Thoracic aorta (tissue), 2 donors: ENCODE measurements around the gene PCIF1. TPM values are rescaled to one million over a fixed set of nuclear protein-coding genes. Genes with fewer than 3 reads are reported as not detected.
"Not testable (repeated sequence)": the region's sequence is repeated elsewhere in the genome, so short reads cannot be mapped to it uniquely, and the experiment has no call there.

Experiments used
- ATAC-seq: fragments of 150-250 bp; one replicate; pipeline ENCODE4 v1.8.0; 2017; ENCODE audit warnings: low read depth; ENCODE audit not compliant: insufficient number of reproducible peaks, low FRiP score
- DNase-seq: peaks from one replicate; pipeline ENCODE4 v3.0.0-alpha.2; 2020; ENCODE audit warnings: low spot score
- H3K27ac ChIP-seq, 2 donors: fragments of 200-600 bp; sonication (generic); 1 replicate in 1 of 2; 2 replicates in 1 of 2; pipeline ENCODE4 v1.5.1; 2016; ENCODE audit warnings: mild to moderate bottlenecking in 2 of 2, moderate library complexity in 2 of 2
- H3K27me3 ChIP-seq: fragments of 200-600 bp; sonication (generic); replicated peaks from 2 replicates; pipeline ENCODE4 v1.6.0; 2016; ENCODE audit warnings: mild to moderate bottlenecking; ENCODE audit not compliant: insufficient read depth
- H3K36me3 ChIP-seq: fragments of 200-600 bp; sonication (generic); one replicate; pipeline ENCODE4 v1.5.1; 2016
- H3K4me1 ChIP-seq, 2 donors: fragments of 200-600 bp; sonication (generic); 1 replicate in 1 of 2; 2 replicates in 1 of 2; pipeline versions ENCODE4 v1.5.1 to v1.6.0; 2016; ENCODE audit warnings: low read depth in 2 of 2, mild to moderate bottlenecking in 1 of 2; ENCODE audit not compliant: control insufficient read depth in 1 of 2
- H3K4me3 ChIP-seq: fragments of 200-600 bp; sonication (generic); 2 replicates; pipeline ENCODE4 v1.5.1; 2016; ENCODE audit warnings: mild to moderate bottlenecking
- H3K9me3 ChIP-seq: fragments of 200-600 bp; sonication (generic); 2 replicates; pipeline ENCODE4 v1.5.1; 2016
- CTCF ChIP-seq: fragments of 200-600 bp; sonication (generic); IDR thresholded peaks from one replicate; pipeline ENCODE4 v1.5.1; 2019; ENCODE audit warnings: antibody characterized with exemption
- total RNA-seq, 2 donors: library from RNA; depleted of rRNA; stranded (reverse); fragments of >200 nt; gene quantifications; one replicate each; pipeline versions ENCODE4 v1.1.0 to v1.2.3, GENCODE V29; 2016

Gene PCIF1
- total RNA-seq, 2 donors from 2014 or later: 22.6 to 34.7 TPM

- no peak for TF ChIP-seq CTCF
Measured at GRCh38 chr20:45927071-45927878, 7.2 kb upstream of the PCIF1 start.

GRCh38 chr20:45931680-45932079, 2.8 kb upstream of the PCIF1 start:
- ATAC-seq, H3K27me3 ChIP-seq, H3K4me3 ChIP-seq, DNase-seq, H3K36me3 ChIP-seq, H3K27ac ChIP-seq, H3K9me3 ChIP-seq: not testable (repeated sequence)
- H3K4me1 ChIP-seq: peaks cover 9 to 20% of the 10 kb centered on the region in 2 donors

More at GRCh38 chr20:45927071-45927878, 7.2 kb upstream of the PCIF1 start:
- no peaks in the 10 kb centered on the region for H3K9me3 ChIP-seq
- DNase-seq (no peak), ATAC-seq (no peak)
- H3K27ac ChIP-seq: no peak overlapping the region
- no peak overlapping the region for H3K4me3 ChIP-seq
- peaks cover 6 to 15% of the 10 kb centered on the region in 2 donors for H3K4me1 ChIP-seq
- H3K27me3 ChIP-seq: no peaks in the 10 kb centered on the region
- no peaks in the 10 kb centered on the region for H3K36me3 ChIP-seq

GRCh38 chr20:45933266-45934045, 1.0 kb upstream of the PCIF1 start:
- TF ChIP-seq CTCF: no peak
- Histone ChIP-seq H3K4me1 (peaks cover 11 to 27% of the 10 kb centered on the region in 2 donors), H3K36me3 (peaks cover 13% of the 10 kb centered on the region), H3K27me3 (no peaks in the 10 kb centered on the region), H3K9me3 (no peaks in the 10 kb centered on the region), H3K4me3 (peak overlapping the region; percentile 97), H3K27ac (peak overlapping the region; percentile 99 to 100)
- DNase-seq (no peak), ATAC-seq (no peak)

GRCh38 chr20:45934046-45934585, 367 bp upstream of the PCIF1 start:
- TF ChIP-seq CTCF: no peak
- peaks cover 11 to 27% of the 10 kb centered on the region in 2 donors for H3K4me1 ChIP-seq
- peaks cover 20% of the 10 kb centered on the region for H3K36me3 ChIP-seq
- no peaks in the 10 kb centered on the region for H3K27me3 ChIP-seq
- ATAC-seq: no peak
- no peak for DNase-seq
- H3K27ac ChIP-seq: peak overlapping the region; percentile 99 to 100
- H3K4me3 ChIP-seq: peak overlapping the region; percentile 97
- H3K9me3 ChIP-seq: no peaks in the 10 kb centered on the region

GRCh38 chr20:45935416-45936046, 1.0 kb downstream of the PCIF1 start:
- no peak for TF ChIP-seq CTCF
- peak overlapping the region; percentile 99 to 100 for H3K27ac ChIP-seq
- peaks cover 11 to 27% of the 10 kb centered on the region in 2 donors for H3K4me1 ChIP-seq
- ATAC-seq: peak; percentile 17
- no peak for DNase-seq
- peak overlapping the region; percentile 97 for H3K4me3 ChIP-seq
- H3K9me3 ChIP-seq: no peaks in the 10 kb centered on the region
- peaks cover 34% of the 10 kb centered on the region for H3K36me3 ChIP-seq
- no peaks in the 10 kb centered on the region for H3K27me3 ChIP-seq
